Activated naive CD8-positive, alpha-beta T cell treated with anti-CD3 and anti-CD28 coated beads, Interleukin-2, amount 50 U/mL, for 16 hours (primary cell): ENCODE results near the gene ESPL1.
"Not testable (repeated sequence)": the region's sequence is repeated elsewhere in the genome, so short reads cannot be mapped to it uniquely, and the experiment has no call there.

Experiments used
- DNase-seq: peaks from one replicate; pipeline ENCODE4 v3.0.0-alpha.2; 2020; ENCODE audit warnings: low read depth, low spot score

ESPL1 gene

DNA sequence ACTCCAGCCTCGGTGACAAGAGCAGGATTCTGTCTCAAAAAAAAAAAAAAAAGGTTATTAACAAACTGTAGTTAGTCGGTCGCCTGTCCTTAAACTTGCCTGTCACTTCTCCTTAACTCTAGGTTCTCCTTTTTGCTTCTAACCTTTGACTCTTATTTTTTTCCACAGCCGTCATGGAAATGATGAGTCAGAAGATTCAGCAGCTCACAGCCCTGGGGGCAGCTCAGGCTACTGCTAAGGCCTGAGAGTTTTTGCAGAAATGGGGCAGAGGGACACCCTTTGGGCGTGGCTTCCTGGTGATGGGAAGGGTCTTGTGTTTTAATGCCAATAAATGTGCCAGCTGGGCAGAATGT lies 31.0 kb downstream of the ESPL1 start:
- no peak for DNase-seq

DNA sequence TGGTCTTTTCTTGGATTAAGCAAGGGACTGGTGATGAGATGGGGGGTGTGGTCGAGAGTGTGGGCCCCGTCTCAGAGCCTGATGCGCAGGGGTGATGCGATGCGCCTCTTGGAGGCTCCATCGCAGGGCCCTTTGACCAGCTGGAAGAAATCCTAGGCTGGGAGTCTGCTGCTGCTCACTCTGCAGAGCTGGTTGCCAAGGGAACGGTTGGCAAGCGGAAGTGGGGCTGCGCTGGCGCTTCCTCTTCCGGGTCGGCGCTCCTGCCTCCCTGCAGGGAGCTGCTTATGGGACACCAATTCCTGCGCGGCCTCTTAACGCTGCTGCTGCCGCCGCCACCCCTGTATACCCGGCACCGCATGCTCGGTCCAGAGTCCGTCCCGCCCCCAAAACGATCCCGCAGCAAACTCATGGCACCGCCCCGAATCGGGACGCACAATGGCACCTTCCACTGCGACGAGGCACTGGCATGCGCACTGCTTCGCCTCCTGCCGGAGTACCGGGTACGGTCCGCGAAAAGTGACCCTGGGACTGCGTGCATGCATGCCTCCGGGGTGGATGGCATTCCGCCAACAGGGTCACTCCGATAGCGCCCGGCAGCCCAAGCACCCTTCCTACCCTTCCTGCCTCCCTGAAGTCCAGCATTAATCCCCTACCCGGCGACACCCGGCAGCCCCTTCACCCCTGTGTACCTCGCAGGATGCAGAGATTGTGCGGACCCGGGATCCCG lies 31.5 kb downstream of the ESPL1 start, which contains the start of gene MYG1:
MYG1 (plus strand) TSS at position 242 of the 727 bp plus-strand sequence; CDS start at position 285, 43 bp downstream.
- peak; percentile 65 for DNase-seq

- DNase-seq, result no peak
Observed at GRCh38 chr12:53300187-53300586, 32.1 kb downstream of the ESPL1 start.

DNA sequence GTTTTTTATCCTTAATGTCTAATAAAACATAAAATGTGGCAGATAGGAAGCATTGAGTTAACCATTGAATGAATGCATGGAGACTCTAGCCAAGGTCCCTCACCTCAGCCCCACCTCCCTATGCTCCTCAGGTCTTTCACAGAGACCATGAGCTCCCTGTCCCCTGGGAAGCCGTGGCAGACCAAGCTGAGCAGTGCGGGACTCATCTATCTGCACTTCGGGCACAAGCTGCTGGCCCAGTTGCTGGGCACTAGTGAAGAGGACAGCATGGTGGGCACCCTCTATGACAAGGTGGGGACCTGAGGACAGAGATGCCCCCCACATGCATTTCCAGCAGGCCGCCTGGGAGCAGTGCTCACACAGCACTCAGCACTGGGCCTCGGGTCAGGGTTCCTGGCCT lies 34.8 kb downstream of the ESPL1 start:
- DNase-seq, result no peak

- DNase-seq, result no peak
Observed at GRCh38 chr12:53306826-53307225, 38.7 kb downstream of the ESPL1 start.

GRCh38 chr12:53308276-53308675 lies 40.2 kb downstream of the ESPL1 start:
- DNase-seq, result no peak

DNA sequence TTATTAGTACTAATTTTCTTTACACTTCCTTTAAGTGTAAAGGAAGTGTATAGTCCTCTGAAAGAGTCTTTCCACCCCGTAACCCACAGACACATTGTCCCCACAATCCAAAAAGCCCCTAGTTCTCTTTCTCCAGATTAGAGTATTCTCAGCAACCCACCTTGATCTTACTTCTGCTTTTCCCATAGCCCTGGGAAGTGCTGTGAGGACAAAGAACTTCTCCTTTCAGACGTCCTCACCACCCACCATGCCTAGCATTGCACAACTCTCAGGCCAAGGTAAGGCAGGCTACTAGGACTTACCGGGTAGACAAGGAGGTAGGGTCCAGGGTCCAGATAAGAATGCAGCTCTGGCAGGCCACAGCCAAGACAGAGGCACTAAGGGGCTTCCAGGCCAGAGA lies 45.9 kb downstream of the ESPL1 start:
- no peak for DNase-seq

GRCh38 chr12:53320352-53321195 lies 52.5 kb downstream of the ESPL1 start:
- DNase-seq, result no peak

DNA sequence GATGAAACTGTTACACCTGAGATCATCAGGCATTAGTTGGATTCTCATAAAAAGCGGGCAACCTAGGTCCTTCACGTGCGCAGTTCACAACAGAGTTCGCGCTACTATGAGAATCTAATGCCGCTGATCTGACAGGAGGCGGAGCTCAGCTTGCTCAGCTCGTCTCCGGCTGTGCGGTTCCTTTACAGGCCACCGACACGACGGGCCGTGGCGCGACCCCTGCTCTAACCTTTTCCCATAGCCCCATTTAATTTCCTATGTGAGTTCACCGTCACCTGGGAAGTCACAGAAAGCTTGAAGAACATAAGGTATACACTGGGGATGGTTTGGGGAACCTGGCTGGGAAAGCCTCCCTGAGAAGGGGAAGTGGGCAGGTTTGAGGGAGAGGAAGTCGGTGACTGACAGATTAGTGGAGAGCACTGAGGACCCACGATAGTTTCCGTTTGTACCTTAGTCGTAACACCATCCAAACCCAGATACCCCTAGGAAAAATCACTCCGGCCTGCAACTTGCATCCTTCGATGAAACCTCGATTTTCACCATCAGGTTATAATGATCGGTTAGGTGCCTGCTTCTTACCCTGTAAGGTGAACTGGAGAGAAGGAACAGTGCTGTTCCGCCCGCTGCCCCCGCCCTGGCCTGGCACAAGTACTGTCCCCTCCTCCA lies 56.1 kb downstream of the ESPL1 start:
- no peak for DNase-seq

DNA sequence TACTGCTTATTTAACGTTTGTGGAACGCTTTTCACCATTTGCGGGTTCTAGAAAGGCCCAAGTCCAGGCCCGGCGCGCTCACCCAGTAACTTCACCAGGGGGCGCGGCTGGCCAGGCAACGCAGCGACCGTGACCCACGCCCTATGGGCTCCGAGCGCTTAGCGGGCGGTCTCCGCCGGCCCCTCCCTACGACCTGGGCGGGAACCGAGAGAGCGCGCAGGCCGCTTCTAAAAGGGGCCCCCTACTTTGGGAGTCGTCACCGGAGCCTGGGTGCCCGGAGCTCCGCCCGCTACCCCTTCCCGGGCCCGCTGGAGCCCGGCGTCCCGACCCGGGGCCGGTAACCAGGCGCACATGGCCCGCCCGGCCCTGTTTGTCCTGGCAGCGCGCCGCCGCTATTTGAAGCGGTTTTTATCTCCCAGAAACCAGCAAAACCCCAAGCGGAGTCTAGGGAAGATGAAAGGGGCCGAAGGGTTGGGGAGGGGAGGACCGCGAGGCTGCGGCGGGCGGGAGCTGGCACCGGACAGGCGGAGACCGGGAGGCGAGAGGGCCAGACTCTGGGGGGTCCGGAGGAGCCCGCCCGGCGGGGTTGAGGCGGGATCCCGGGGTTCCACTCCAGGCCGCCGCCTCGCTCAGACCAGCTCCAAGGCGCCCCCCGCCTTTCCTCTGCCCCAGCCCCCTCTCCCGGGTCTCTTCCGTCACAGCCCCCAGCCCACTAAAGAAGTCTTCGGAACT lies 56.8 kb downstream of the ESPL1 start:
- peak; percentile 61 for DNase-seq

- DNase-seq, result no peak
Observed at GRCh38 chr12:53325511-53326061, 57.5 kb downstream of the ESPL1 start.

GRCh38 chr12:53326460-53327185 lies 58.5 kb downstream of the ESPL1 start:
- no peak for DNase-seq

DNA sequence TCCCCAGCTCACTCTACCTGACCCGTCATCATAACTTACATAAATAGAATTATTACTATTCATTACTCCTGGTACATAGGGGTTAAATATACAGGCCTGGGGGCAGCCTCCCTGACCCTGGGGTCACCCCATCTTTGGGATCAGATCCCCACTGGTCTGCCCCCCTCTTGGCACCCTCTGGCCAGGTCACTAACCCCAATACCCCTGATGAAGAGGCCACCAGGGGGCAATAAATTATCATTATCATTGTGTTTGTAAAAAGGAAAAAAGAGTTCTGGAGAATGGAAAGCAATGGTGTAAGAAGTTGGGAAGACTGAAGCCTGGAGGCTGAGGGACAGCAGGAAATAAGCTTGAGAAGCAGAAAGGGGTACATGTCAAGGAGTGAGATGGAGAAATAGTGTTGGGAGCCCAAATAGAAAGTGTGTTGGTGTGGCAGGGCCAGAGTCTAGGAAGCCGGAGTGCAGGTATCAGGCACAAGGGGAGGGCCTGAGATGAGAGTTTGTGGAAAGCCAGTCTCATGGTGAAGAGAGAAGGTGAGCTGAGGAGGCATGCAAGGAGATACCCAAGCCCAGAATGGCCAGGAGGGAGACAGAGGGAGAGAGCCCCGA lies 59.4 kb downstream of the ESPL1 start:
- DNase-seq, result no peak

DNA sequence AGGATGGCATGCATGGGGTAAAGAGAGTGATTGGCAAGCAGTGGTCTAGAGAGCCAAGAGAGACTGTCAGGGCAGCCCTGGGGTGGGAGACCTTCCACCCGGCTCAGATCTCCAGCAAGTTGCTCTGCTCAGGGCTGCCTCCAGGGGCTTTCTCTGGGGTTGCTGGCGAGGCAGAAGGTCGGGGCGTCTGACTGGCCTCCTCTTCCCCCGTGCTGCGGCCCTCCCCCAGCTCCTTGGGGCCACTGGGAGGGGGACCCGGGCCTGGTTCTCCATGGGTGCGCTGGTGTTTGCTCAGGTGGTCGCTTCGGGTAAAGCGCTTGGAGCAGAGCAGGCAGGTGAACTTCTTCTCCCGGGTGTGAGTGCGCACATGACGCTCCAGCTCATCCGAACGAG lies 59.9 kb downstream of the ESPL1 start:
- DNase-seq, result no peak

- no peak for DNase-seq
Observed at GRCh38 chr12:53330671-53331070, 62.6 kb downstream of the ESPL1 start.

DNA sequence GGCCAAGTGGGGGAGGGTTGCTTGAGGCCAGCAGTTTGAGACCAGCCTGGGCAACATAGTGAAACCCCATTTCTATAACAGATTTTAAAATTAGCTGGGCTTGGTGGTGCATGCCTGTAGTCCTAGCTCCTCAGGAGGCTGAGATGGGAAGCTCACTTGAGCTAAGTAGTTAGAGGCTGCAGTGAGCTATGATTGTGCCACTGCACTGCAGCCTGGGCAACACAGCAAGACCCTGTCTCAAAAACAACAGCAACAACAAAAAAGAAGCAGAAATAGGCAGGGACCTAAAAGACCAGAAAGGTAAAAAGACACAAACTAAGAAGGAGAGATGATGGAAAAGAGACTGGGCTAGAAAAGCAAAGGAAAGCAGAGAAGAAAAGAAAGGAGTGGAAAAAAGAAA lies 64.2 kb downstream of the ESPL1 start:
- DNase-seq, result not testable (repeated sequence)

GRCh38 chr12:53332744-53333143 lies 64.6 kb downstream of the ESPL1 start:
- DNase-seq, result no peak

GRCh38 chr12:53333289-53333688 lies 65.2 kb downstream of the ESPL1 start:
- DNase-seq, result no peak

- no peak for DNase-seq
Observed at GRCh38 chr12:53333845-53334244, 65.7 kb downstream of the ESPL1 start.

- DNase-seq, result no peak
Observed at GRCh38 chr12:53334822-53335221, 66.7 kb downstream of the ESPL1 start.
